Memory B cell (primary cell): ENCODE data around the gene PCSK4.
"Not testable (repeated sequence)": the region's sequence is repeated elsewhere in the genome, so short reads cannot be mapped to it uniquely, and the experiment has no call there.

ENCODE experiments used
- ATAC-seq: fragments of 150-1000 bp; cut with Tn5 transposase; 2 replicates; pipeline ENCODE4 v1.10.0; 2021; ENCODE audit warnings: low read depth, mild to moderate bottlenecking, moderate library complexity
- DNase-seq, 2 donors: peaks; one replicate each; pipeline ENCODE4 v3.0.0; 2022; ENCODE audit warnings: low spot score in 2 of 2
- H3K27ac Mint-ChIP-seq: one replicate; pipeline ENCODE4 v1.8.0; 2022; ENCODE audit warnings: mild to moderate bottlenecking, moderate library complexity, mixed read lengths
- H3K27me3 Mint-ChIP-seq: one replicate; pipeline ENCODE4 v1.8.0; 2022; ENCODE audit warnings: mixed read lengths
- H3K36me3 Mint-ChIP-seq: one replicate; pipeline ENCODE4 v1.8.0; 2022; ENCODE audit warnings: mild to moderate bottlenecking, mixed read lengths
- H3K4me1 Mint-ChIP-seq: one replicate; pipeline ENCODE4 v1.8.0; 2022; ENCODE audit warnings: mixed read lengths
- H3K4me3 Mint-ChIP-seq: one replicate; pipeline ENCODE4 v1.8.0; 2022; ENCODE audit warnings: mild to moderate bottlenecking, moderate library complexity, mixed read lengths
- H3K9me3 Mint-ChIP-seq: one replicate; pipeline ENCODE4 v1.8.0; 2022; ENCODE audit warnings: mixed read lengths

The PCSK4 gene

GRCh38 chr19:1447504-1447903 lies 42.6 kb downstream of the PCSK4 start:
- H3K27me3 Mint-ChIP-seq, result peaks cover 24% of the 10 kb centered on the region
- peak overlapping the region; percentile 72 for H3K27ac Mint-ChIP-seq
- H3K36me3 Mint-ChIP-seq, result no peaks in the 10 kb centered on the region
- H3K4me1 Mint-ChIP-seq, result peaks cover 13% of the 10 kb centered on the region
- DNase-seq (no peak), ATAC-seq (no peak)
- no peaks in the 10 kb centered on the region for H3K9me3 Mint-ChIP-seq
- peak overlapping the region; percentile 43 for H3K4me3 Mint-ChIP-seq

GRCh38 chr19:1446713-1447481 lies 43.3 kb downstream of the PCSK4 start:
- ATAC-seq (no peak), DNase-seq (no peak)
- Mint-ChIP-seq H3K4me3 (peak overlapping the region; percentile 43), H3K27ac (peak overlapping the region; percentile 72), H3K36me3 (peaks cover under 1% of the 10 kb centered on the region), H3K27me3 (peaks cover 23% of the 10 kb centered on the region), H3K9me3 (no peaks in the 10 kb centered on the region), H3K4me1 (peaks cover 14% of the 10 kb centered on the region)

GRCh38 chr19:1445932-1446712 lies 44.0 kb downstream of the PCSK4 start:
- ATAC-seq (no peak), DNase-seq (no peak)
- H3K27me3 Mint-ChIP-seq, result peaks cover 21% of the 10 kb centered on the region
- peaks cover 15% of the 10 kb centered on the region for H3K4me1 Mint-ChIP-seq
- H3K4me3 Mint-ChIP-seq, result peak overlapping the region; percentile 21
- no peak overlapping the region for H3K27ac Mint-ChIP-seq
- peaks cover 3% of the 10 kb centered on the region for H3K36me3 Mint-ChIP-seq
- H3K9me3 Mint-ChIP-seq, result no peaks in the 10 kb centered on the region

GRCh38 chr19:1445185-1445931 lies 44.8 kb downstream of the PCSK4 start:
- peaks cover 15% of the 10 kb centered on the region for H3K27me3 Mint-ChIP-seq
- peak; percentile 87 for ATAC-seq
- H3K4me1 Mint-ChIP-seq, result peaks cover 10% of the 10 kb centered on the region
- H3K9me3 Mint-ChIP-seq, result no peaks in the 10 kb centered on the region
- H3K4me3 Mint-ChIP-seq, result peak overlapping the region; percentile 80
- DNase-seq, result peak; percentile 82 to 89
- peaks cover 9% of the 10 kb centered on the region for H3K36me3 Mint-ChIP-seq
- H3K27ac Mint-ChIP-seq, result peak overlapping the region; percentile 72

GRCh38 chr19:1441677-1442438 lies 48.3 kb downstream of the PCSK4 start:
- H3K9me3 Mint-ChIP-seq, result no peaks in the 10 kb centered on the region
- peaks cover 11% of the 10 kb centered on the region for H3K4me1 Mint-ChIP-seq
- H3K27ac Mint-ChIP-seq, result no peak overlapping the region
- H3K27me3 Mint-ChIP-seq, result no peaks in the 10 kb centered on the region
- no peak for ATAC-seq
- H3K4me3 Mint-ChIP-seq, result no peak overlapping the region
- H3K36me3 Mint-ChIP-seq, result peaks cover 14% of the 10 kb centered on the region
- no peak for DNase-seq

GRCh38 chr19:1441022-1441426 lies 49.1 kb downstream of the PCSK4 start:
- peaks cover 11% of the 10 kb centered on the region for H3K4me1 Mint-ChIP-seq
- no peaks in the 10 kb centered on the region for H3K9me3 Mint-ChIP-seq
- H3K36me3 Mint-ChIP-seq, result peaks cover 14% of the 10 kb centered on the region
- no peaks in the 10 kb centered on the region for H3K27me3 Mint-ChIP-seq
- peak overlapping the region; percentile 30 for H3K4me3 Mint-ChIP-seq
- peak overlapping the region; percentile 87 for H3K27ac Mint-ChIP-seq
- DNase-seq, result no peak
- no peak for ATAC-seq

GRCh38 chr19:1440418-1440801 lies 49.7 kb downstream of the PCSK4 start:
- DNase-seq (no peak), ATAC-seq (no peak)
- no peaks in the 10 kb centered on the region for H3K9me3 Mint-ChIP-seq
- H3K27ac Mint-ChIP-seq, result peak overlapping the region; percentile 82
- H3K27me3 Mint-ChIP-seq, result no peaks in the 10 kb centered on the region
- H3K36me3 Mint-ChIP-seq, result peaks cover 15% of the 10 kb centered on the region
- H3K4me1 Mint-ChIP-seq, result peaks cover 11% of the 10 kb centered on the region
- H3K4me3 Mint-ChIP-seq, result peak overlapping the region; percentile 100

GRCh38 chr19:1439525-1440417 lies 50.4 kb downstream of the PCSK4 start:
- Mint-ChIP-seq H3K36me3 (peaks cover 16% of the 10 kb centered on the region), H3K4me1 (peaks cover 11% of the 10 kb centered on the region), H3K27ac (peak overlapping the region; percentile 82), H3K4me3 (peak overlapping the region; percentile 100)
- H3K27me3 Mint-ChIP-seq, H3K9me3 Mint-ChIP-seq, ATAC-seq, DNase-seq: not testable (repeated sequence)

- ATAC-seq (no peak), DNase-seq (no peak)
- Mint-ChIP-seq H3K27ac (peak overlapping the region; percentile 98), H3K36me3 (peaks cover 16% of the 10 kb centered on the region), H3K4me1 (peaks cover 9% of the 10 kb centered on the region), H3K4me3 (peak overlapping the region; percentile 100), H3K27me3 (no peaks in the 10 kb centered on the region), H3K9me3 (no peaks in the 10 kb centered on the region)
These were observed 51.2 kb downstream of the PCSK4 start for GRCh38 chr19:1438933-1439354.

- ATAC-seq (peak; percentile 86), DNase-seq (peak; percentile 96 to 97)
- peaks cover 16% of the 10 kb centered on the region for H3K36me3 Mint-ChIP-seq
- no peaks in the 10 kb centered on the region for H3K9me3 Mint-ChIP-seq
- peak within 1 kb of the TSS; percentile 98 for H3K27ac Mint-ChIP-seq
- H3K27me3 Mint-ChIP-seq, result no peaks in the 10 kb centered on the region
- peaks cover 9% of the 10 kb centered on the region for H3K4me1 Mint-ChIP-seq
- H3K4me3 Mint-ChIP-seq, result peak within 1 kb of the TSS; percentile 100
These were observed 51.9 kb downstream of the PCSK4 start, which contains the start of gene RPS15 for GRCh38 chr19:1438035-1438932. Gene RPS15 (plus strand): TSS chr19:1438396. CDS start chr19:1438426, 30 bp downstream.

- Mint-ChIP-seq H3K9me3 (no peaks in the 10 kb centered on the region), H3K4me1 (peaks cover 9% of the 10 kb centered on the region), H3K27me3 (no peaks in the 10 kb centered on the region), H3K4me3 (no peak overlapping the region), H3K36me3 (peaks cover 16% of the 10 kb centered on the region), H3K27ac (no peak overlapping the region)
- no peak for ATAC-seq
- DNase-seq, result no peak
These were observed 52.5 kb downstream of the PCSK4 start for GRCh38 chr19:1437609-1438008.
